ENCODE results near the gene NDUFS5. TPM values are rescaled to one million over a fixed set of nuclear protein-coding genes. Genes with fewer than 3 reads are reported as not detected.

The NDUFS5 gene
- total RNA-seq, 1 experiment from 2014 or later = 176 TPM

DNA sequence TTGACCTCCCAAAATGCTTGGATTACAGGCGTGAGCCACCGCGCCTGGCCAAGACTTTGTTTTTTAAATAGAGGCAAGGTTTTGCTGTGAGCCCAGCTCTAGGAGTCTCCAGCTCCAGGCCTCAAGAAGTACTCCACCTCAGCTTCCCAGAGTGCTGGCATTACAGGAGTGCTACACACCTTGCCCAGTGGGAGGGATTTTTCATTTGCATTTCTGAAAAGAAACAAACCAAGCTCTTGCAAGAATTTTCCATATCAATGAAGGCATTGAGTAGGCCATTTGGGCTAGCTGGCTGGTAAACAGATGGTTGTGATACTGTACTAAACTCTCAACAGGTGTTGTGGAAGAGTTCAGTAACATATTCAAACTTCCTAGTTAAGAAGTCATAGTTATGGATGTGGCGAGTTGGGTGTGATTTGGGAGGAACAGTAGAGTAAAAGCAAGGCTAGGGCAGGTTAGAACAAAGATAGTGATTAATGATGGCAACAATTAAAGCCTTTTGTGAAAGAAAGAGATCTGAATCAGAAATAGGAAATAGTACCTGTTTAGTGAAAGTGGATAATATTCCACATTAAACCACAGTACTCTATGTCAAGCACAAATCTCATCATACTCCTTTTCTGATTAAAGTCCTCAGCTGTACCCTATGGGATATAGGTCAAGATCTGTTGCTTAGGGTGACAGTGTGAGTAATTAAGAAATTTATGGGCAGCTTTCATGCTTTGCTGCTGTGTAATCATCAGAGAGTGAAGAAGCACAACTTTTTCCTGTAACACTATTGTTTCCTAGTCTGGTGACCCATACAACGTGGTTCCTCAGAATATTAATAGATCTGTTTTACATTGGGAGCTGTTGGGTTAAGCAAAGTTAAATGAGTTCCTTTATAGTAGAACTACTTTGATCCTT is 24.4 kb upstream of the NDUFS5 start:
- ChIA-PET POLR2A (no interaction called here), CTCF (no interaction called here)
- no peaks in the 10 kb centered on the region for H3K9me3 Mint-ChIP-seq (ENCODE audit: unreplicated experiment)
- TF ChIP-seq, protein P1, sequence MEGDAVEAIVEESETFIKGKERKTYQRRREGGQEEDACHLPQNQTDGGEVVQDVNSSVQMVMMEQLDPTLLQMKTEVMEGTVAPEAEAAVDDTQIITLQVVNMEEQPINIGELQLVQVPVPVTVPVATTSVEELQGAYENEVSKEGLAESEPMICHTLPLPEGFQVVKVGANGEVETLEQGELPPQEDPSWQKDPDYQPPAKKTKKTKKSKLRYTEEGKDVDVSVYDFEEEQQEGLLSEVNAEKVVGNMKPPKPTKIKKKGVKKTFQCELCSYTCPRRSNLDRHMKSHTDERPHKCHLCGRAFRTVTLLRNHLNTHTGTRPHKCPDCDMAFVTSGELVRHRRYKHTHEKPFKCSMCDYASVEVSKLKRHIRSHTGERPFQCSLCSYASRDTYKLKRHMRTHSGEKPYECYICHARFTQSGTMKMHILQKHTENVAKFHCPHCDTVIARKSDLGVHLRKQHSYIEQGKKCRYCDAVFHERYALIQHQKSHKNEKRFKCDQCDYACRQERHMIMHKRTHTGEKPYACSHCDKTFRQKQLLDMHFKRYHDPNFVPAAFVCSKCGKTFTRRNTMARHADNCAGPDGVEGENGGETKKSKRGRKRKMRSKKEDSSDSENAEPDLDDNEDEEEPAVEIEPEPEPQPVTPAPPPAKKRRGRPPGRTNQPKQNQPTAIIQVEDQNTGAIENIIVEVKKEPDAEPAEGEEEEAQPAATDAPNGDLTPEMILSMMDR (IDR thresholded peaks at IDR 0.05; ENCODE audit: insufficient read depth in 1 of 2, low read depth in 1 of 2, low read length in 1 of 2, severe bottlenecking in 1 of 2, unreplicated experiment in 1 of 2) = no peak
- no TSS peak for BruUV-seq (replicated peaks)
- Histone ChIP-seq H3K27me3 (replicated peaks; ENCODE audit: control insufficient read depth, insufficient read depth, low read length) (no peaks in the 10 kb centered on the region), H3K9me3 (no peaks in the 10 kb centered on the region), H3K4me1 (no peaks in the 10 kb centered on the region), H3K36me3 (ENCODE audit: control insufficient read depth, insufficient read depth, low read length) (0 out of 2 replicates have a peak, but pooled peaks cover 1% of the 10 kb centered on the region), H3K4me3 (ENCODE audit: low read depth, low read length) (no peak overlapping the region)
- no peaks in the 10 kb centered on the region for H3K4me1 Mint-ChIP-seq (ENCODE audit: low read depth, unreplicated experiment)
- no peak overlapping the region for H3K27ac Mint-ChIP-seq (ENCODE audit: unreplicated experiment)
- H3K4me3 Mint-ChIP-seq (ENCODE audit: unreplicated experiment) = no peak overlapping the region
- peaks cover 86% of the 10 kb centered on the region for H3K36me3 Mint-ChIP-seq (ENCODE audit: insufficient read depth, unreplicated experiment)
- intact Hi-C loops (cut with micrococcal nuclease; ENCODE audit: unreplicated experiment) = no loop called here
- no peak for DNase-seq
- no peaks in the 10 kb centered on the region for H3K27me3 Mint-ChIP-seq (ENCODE audit: insufficient read depth, unreplicated experiment)

DNA sequence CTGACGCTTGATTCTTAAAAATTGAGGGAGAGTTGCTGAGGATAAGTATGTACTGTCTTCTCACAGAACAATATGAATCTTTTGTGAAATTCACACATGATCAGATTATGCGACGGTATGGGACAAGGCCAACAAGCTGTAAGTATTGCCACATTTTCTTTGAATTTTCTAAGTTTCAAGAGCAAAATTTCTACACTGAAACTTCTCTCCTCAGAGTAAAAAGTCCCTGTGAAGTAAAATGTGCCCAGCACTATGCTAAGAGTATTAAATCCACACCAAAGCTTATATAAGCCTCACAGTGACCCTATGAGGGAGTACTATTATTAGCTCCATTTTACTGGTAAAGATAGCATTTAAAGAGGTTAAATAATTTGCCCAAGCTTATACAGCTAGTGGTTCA is 22.9 kb upstream of the NDUFS5 start:
- BruUV-seq (replicated peaks) = no TSS peak
- Histone ChIP-seq H3K27me3 (replicated peaks; ENCODE audit: control insufficient read depth, insufficient read depth, low read length) (no peaks in the 10 kb centered on the region), H3K4me3 (ENCODE audit: low read depth, low read length) (no peak overlapping the region), H3K9me3 (no peaks in the 10 kb centered on the region), H3K36me3 (ENCODE audit: control insufficient read depth, insufficient read depth, low read length) (0 out of 2 replicates have a peak, but pooled peaks cover 1% of the 10 kb centered on the region), H3K4me1 (no peaks in the 10 kb centered on the region)
- Mint-ChIP-seq H3K36me3 (ENCODE audit: insufficient read depth, unreplicated experiment) (peaks cover 87% of the 10 kb centered on the region), H3K9me3 (ENCODE audit: unreplicated experiment) (no peaks in the 10 kb centered on the region), H3K4me3 (ENCODE audit: unreplicated experiment) (no peak overlapping the region), H3K27ac (ENCODE audit: unreplicated experiment) (no peak overlapping the region), H3K4me1 (ENCODE audit: low read depth, unreplicated experiment) (no peaks in the 10 kb centered on the region), H3K27me3 (ENCODE audit: insufficient read depth, unreplicated experiment) (no peaks in the 10 kb centered on the region)
- TF ChIP-seq, protein P1 (IDR thresholded peaks at IDR 0.05; ENCODE audit: insufficient read depth in 1 of 2, low read depth in 1 of 2, low read length in 1 of 2, severe bottlenecking in 1 of 2, unreplicated experiment in 1 of 2) = no peak
- intact Hi-C loops (cut with micrococcal nuclease; ENCODE audit: unreplicated experiment) = no loop called here
- CTCF ChIA-PET = no interaction called here
- DNase-seq = no peak
- POLR2A ChIA-PET = no interaction called here

DNA sequence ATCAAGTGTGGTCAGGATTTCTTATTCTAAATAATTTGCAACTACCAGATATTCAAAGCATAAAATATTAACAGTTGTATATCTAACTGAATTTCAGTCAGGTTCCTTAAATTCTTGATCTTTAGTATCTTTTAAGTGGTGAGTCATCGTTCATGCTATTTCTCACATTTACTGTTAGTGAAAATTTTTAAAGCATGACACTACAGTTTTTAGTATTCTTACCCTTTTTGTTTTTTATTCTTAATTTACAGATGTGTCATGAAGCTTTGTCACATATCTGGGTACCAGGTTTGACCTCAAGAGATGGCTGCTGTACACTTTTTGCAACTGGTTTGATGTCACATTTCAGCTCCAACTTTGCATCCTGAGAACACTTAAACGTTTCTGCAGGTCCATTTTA is 22.4 kb upstream of the NDUFS5 start:
- ChIA-PET CTCF (no interaction called here), POLR2A (no interaction called here)
- peaks cover 89% of the 10 kb centered on the region for H3K36me3 Mint-ChIP-seq (ENCODE audit: insufficient read depth, unreplicated experiment)
- H3K27me3 Mint-ChIP-seq (ENCODE audit: insufficient read depth, unreplicated experiment) = no peaks in the 10 kb centered on the region
- DNase-seq = no peak
- BruUV-seq (replicated peaks) = no TSS peak
- H3K4me1 ChIP-seq = no peaks in the 10 kb centered on the region
- no peaks in the 10 kb centered on the region for H3K27me3 ChIP-seq (replicated peaks; ENCODE audit: control insufficient read depth, insufficient read depth, low read length)
- H3K4me3 ChIP-seq (ENCODE audit: low read depth, low read length) = no peak overlapping the region
- no peak overlapping the region for H3K27ac Mint-ChIP-seq (ENCODE audit: unreplicated experiment)
- no peaks in the 10 kb centered on the region for H3K9me3 Mint-ChIP-seq (ENCODE audit: unreplicated experiment)
- no peak overlapping the region for H3K4me3 Mint-ChIP-seq (ENCODE audit: unreplicated experiment)
- H3K4me1 Mint-ChIP-seq (ENCODE audit: low read depth, unreplicated experiment) = no peaks in the 10 kb centered on the region
- 0 out of 2 replicates have a peak, but pooled peaks cover 1% of the 10 kb centered on the region for H3K36me3 ChIP-seq (ENCODE audit: control insufficient read depth, insufficient read depth, low read length)
- TF ChIP-seq, protein P1 (IDR thresholded peaks at IDR 0.05; ENCODE audit: insufficient read depth in 1 of 2, low read depth in 1 of 2, low read length in 1 of 2, severe bottlenecking in 1 of 2, unreplicated experiment in 1 of 2) = no peak
- intact Hi-C loops (cut with micrococcal nuclease; ENCODE audit: unreplicated experiment) = no loop called here
- H3K9me3 ChIP-seq = no peaks in the 10 kb centered on the region
